Astrocyte (in vitro differentiated cells and primary cell): ENCODE results near the gene UBE2E1. TPM values are rescaled to one million over a fixed set of nuclear protein-coding genes. Genes with fewer than 3 reads are reported as not detected.

Source experiments
- DNase-seq: peaks from one replicate; pipeline ENCODE4 v3.0.0-alpha.2; 2010; ENCODE audit warnings: low read depth
- FAIRE-seq: peaks from 2 replicates; lab custom pipeline; 2011; peaks lifted over from hg19 to GRCh38; lab: Jason Lieb, UNC
- H2AFZ ChIP-seq: 2 replicates; pipeline ENCODE4 v1.6.0; 2012; ENCODE audit warnings: low read depth, low read length, inconsistent platforms
- H3K27ac ChIP-seq: 2 replicates; pipeline ENCODE4 v1.5.1; 2011; ENCODE audit warnings: low read depth, low read length, inconsistent platforms
- H3K27me3 ChIP-seq: 2 replicates; pipeline ENCODE4 v1.6.0; 2011; ENCODE audit warnings: low read length, inconsistent platforms; ENCODE audit not compliant: insufficient read depth
- H3K36me3 ChIP-seq: 2 replicates; pipeline ENCODE4 v1.5.1; 2011; ENCODE audit warnings: low read length, inconsistent platforms; ENCODE audit not compliant: insufficient read depth
- H3K4me1 ChIP-seq: 2 replicates; pipeline ENCODE4 v1.5.1; 2011; ENCODE audit warnings: low read length, inconsistent platforms; ENCODE audit not compliant: insufficient read depth
- H3K4me2 ChIP-seq: 2 replicates; pipeline ENCODE4 v1.6.0; 2012; ENCODE audit warnings: low read length, inconsistent platforms
- H3K4me3 ChIP-seq: 2 replicates; pipeline ENCODE4 v1.5.1; 2011; ENCODE audit warnings: low read depth, mild to moderate bottlenecking, low read length, inconsistent platforms; ENCODE audit not compliant: insufficient read depth
- H3K79me2 ChIP-seq: 2 replicates; pipeline ENCODE4 v1.6.0; 2012; ENCODE audit warnings: mild to moderate bottlenecking, low read length, inconsistent platforms; ENCODE audit not compliant: insufficient read depth
- H3K9ac ChIP-seq: 2 replicates; pipeline ENCODE4 v1.6.0; 2012; ENCODE audit warnings: mild to moderate bottlenecking, low read length, inconsistent platforms
- H3K9me3 ChIP-seq: 2 replicates; pipeline ENCODE4 v1.5.1; 2012; ENCODE audit warnings: low read depth, mild to moderate bottlenecking, low read length, inconsistent platforms; ENCODE audit not compliant: insufficient read depth
- H4K20me1 ChIP-seq: 2 replicates; pipeline ENCODE4 v1.6.0; 2012; ENCODE audit warnings: low read length, inconsistent platforms; ENCODE audit not compliant: insufficient read depth
- H3K27ac Mint-ChIP-seq: one replicate; pipeline ENCODE4 v1.8.0; 2021; ENCODE audit warnings: mild to moderate bottlenecking, mixed read lengths; ENCODE audit not compliant: unreplicated experiment
- H3K27me3 Mint-ChIP-seq: one replicate; pipeline ENCODE4 v1.8.0; 2021; ENCODE audit warnings: low read depth, mixed read lengths; ENCODE audit not compliant: unreplicated experiment
- H3K36me3 Mint-ChIP-seq: one replicate; pipeline ENCODE4 v1.8.0; 2021; ENCODE audit warnings: low read depth, mixed read lengths; ENCODE audit not compliant: unreplicated experiment
- H3K4me1 Mint-ChIP-seq: one replicate; pipeline ENCODE4 v1.8.0; 2021; ENCODE audit warnings: low read depth, mixed read lengths; ENCODE audit not compliant: unreplicated experiment
- H3K4me3 Mint-ChIP-seq: one replicate; pipeline ENCODE4 v1.8.0; 2021; ENCODE audit warnings: mild to moderate bottlenecking, moderate library complexity, mixed read lengths; ENCODE audit not compliant: unreplicated experiment
- H3K9me3 Mint-ChIP-seq: one replicate; pipeline ENCODE4 v1.8.0; 2021; ENCODE audit warnings: mild to moderate bottlenecking, mixed read lengths; ENCODE audit not compliant: unreplicated experiment
- CTCF ChIP-seq: IDR thresholded peaks from 2 replicates; pipeline ENCODE4 v1.5.1; 2011; ENCODE audit warnings: low read depth, mild to moderate bottlenecking, inconsistent platforms, low read length, moderate library complexity; ENCODE audit not compliant: insufficient read depth
- EZH2 ChIP-seq: IDR thresholded peaks from 2 replicates; pipeline ENCODE4 v1.6.1; 2012; ENCODE audit warnings: mild to moderate bottlenecking, low read length, inconsistent platforms; ENCODE audit not compliant: insufficient read depth
- total RNA-seq: library from RNA; stranded (reverse); gene quantifications from 2 replicates; pipeline ENCODE4 v1.2.1, GENCODE V29; 2021

The UBE2E1 gene
- total RNA-seq, 1 donor from 2014 or later: 150 TPM

DNA sequence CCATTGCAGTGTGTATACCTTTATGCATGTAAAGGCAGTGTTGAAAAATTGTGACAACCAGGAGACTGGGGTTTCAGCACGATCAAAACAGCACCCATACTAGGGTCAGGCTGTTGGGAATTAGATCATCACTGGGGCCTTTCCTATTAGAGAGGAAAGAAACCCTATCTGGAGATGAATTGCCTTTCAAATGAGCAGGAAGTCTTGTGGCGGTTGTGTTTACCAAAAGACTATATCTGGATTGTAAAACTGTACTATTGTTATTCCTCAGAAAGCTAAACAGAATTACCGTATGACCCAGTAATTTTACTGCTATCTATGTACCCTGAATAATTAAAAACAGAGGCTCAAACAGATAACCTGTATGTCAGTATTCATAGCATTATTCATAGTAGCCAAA lies 10.1 kb downstream of the UBE2E1 start:
- Histone ChIP-seq H3K4me2 (no peak overlapping the region), H3K4me3 (no peak overlapping the region), H4K20me1 (peaks cover 77% of the 10 kb centered on the region), H2AFZ (no peak overlapping the region), H3K9me3 (no peaks in the 10 kb centered on the region), H3K4me1 (peaks cover 5% of the 10 kb centered on the region), H3K27me3 (no peaks in the 10 kb centered on the region), H3K36me3 (no peaks in the 10 kb centered on the region), H3K79me2 (peaks cover 85% of the 10 kb centered on the region), H3K27ac (no peak overlapping the region), H3K9ac (no peak overlapping the region)
- FAIRE-seq (no peak), DNase-seq (no peak)
- Mint-ChIP-seq H3K27me3 (no peaks in the 10 kb centered on the region), H3K4me3 (no peak overlapping the region), H3K27ac (no peak overlapping the region), H3K4me1 (peaks cover 19% of the 10 kb centered on the region), H3K36me3 (peaks cover 5% of the 10 kb centered on the region), H3K9me3 (no peaks in the 10 kb centered on the region)
- no peak for TF ChIP-seq CTCF

- no peaks in the 10 kb centered on the region for H3K36me3 ChIP-seq
- no peak overlapping the region for H2AFZ ChIP-seq
- no peak overlapping the region for H3K4me3 Mint-ChIP-seq
- peaks cover 5% of the 10 kb centered on the region for H3K36me3 Mint-ChIP-seq
- TF ChIP-seq CTCF: no peak
- no peak for TF ChIP-seq EZH2
- H3K27me3 Mint-ChIP-seq: no peaks in the 10 kb centered on the region
- H3K9ac ChIP-seq: no peak overlapping the region
- H3K27ac ChIP-seq: no peak overlapping the region
- H4K20me1 ChIP-seq: peaks cover 79% of the 10 kb centered on the region
- no peak for FAIRE-seq
- no peak overlapping the region for H3K4me2 ChIP-seq
- H3K4me1 ChIP-seq: no peaks in the 10 kb centered on the region
- H3K4me3 ChIP-seq: no peak overlapping the region
- peaks cover 82% of the 10 kb centered on the region for H3K79me2 ChIP-seq
- no peaks in the 10 kb centered on the region for H3K9me3 Mint-ChIP-seq
- H3K9me3 ChIP-seq: no peaks in the 10 kb centered on the region
- no peaks in the 10 kb centered on the region for H3K27me3 ChIP-seq
- H3K27ac Mint-ChIP-seq: no peak overlapping the region
- H3K4me1 Mint-ChIP-seq: peaks cover 21% of the 10 kb centered on the region
- no peak for DNase-seq
These were observed 11.0 kb downstream of the UBE2E1 start for GRCh38 chr3:23816721-23817120.

DNA sequence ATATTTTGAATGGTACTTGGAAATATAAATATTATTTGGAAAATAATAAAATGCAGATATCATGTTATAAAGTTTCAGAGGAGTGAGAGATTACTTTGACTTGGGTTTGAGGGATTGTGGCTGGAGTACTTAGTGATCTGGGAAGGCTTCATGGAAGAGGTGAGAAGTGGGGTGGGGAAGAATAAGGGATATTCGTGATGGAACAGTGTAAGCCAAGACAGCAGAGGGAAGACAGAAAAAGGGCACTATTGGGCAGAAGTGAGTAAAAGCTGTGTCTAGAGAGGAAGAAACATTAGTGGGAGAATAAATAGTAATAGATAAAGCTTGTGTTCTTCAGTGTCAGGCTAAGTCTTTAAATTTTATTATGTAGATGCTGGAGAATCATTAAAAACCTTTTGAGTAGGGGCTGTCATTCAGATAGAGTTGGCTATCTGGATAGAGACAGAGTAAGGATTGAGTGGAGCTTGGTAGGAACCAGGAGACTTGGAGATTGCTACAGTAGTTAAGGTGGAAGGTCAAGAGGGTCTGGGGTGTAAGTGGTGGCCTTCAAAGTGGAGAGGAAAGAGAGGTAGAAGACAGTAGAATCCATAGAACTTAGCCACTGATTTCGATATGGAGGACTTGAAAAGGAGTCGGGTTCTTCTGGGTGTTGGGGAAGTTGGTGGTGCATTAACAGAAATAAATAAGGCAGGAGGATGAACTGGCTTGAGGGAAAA lies 11.9 kb downstream of the UBE2E1 start:
- H3K79me2 ChIP-seq: peaks cover 79% of the 10 kb centered on the region
- no peak overlapping the region for H3K4me3 Mint-ChIP-seq
- no peak overlapping the region for H3K27ac ChIP-seq
- no peak overlapping the region for H3K27ac Mint-ChIP-seq
- no peaks in the 10 kb centered on the region for H3K27me3 Mint-ChIP-seq
- no peaks in the 10 kb centered on the region for H3K36me3 ChIP-seq
- H3K9me3 Mint-ChIP-seq: no peaks in the 10 kb centered on the region
- peaks cover 5% of the 10 kb centered on the region for H3K36me3 Mint-ChIP-seq
- H3K4me2 ChIP-seq: no peak overlapping the region
- peaks cover 15% of the 10 kb centered on the region for H3K4me1 Mint-ChIP-seq
- no peak for FAIRE-seq
- no peaks in the 10 kb centered on the region for H3K27me3 ChIP-seq
- no peak overlapping the region for H3K4me3 ChIP-seq
- peaks cover 79% of the 10 kb centered on the region for H4K20me1 ChIP-seq
- H3K4me1 ChIP-seq: no peaks in the 10 kb centered on the region
- H3K9me3 ChIP-seq: no peaks in the 10 kb centered on the region
- TF ChIP-seq CTCF: no peak
- TF ChIP-seq EZH2: no peak
- no peak overlapping the region for H3K9ac ChIP-seq
- no peak for DNase-seq
- no peak overlapping the region for H2AFZ ChIP-seq
